ENCODE measurements around the gene CD207. TPM values are rescaled to one million over a fixed set of nuclear protein-coding genes. Genes with fewer than 3 reads are reported as not detected.

CD207 gene
- not detected for polyA plus RNA-seq (2012; ENCODE audit: insufficient read length, low read depth)

GRCh38 chr2:70835643-70836042 lies at the start of gene CD207:
TSS of gene CD207 (minus strand) at chr2:70835816. CDS start at chr2:70835776, 40 bp downstream.
- TF ChIP-seq POLR2AphosphoS5 (IDR thresholded peaks at IDR 0.05; ENCODE audit: low read depth, low read length) (no peak), TAF1 (IDR thresholded peaks at IDR 0.05; ENCODE audit: borderline replicate concordance, insufficient read depth, low read length) (no peak), SIN3A (IDR thresholded peaks at IDR 0.05; ENCODE audit: borderline replicate concordance, insufficient read depth, low read length) (no peak), FOXP2 (optimal IDR thresholded peaks at IDR 0.05; ENCODE audit: borderline replicate concordance, extremely low read depth, extremely low read length, insufficient read depth) (no peak), REST (IDR thresholded peaks at IDR 0.05; ENCODE audit: insufficient read depth in 1 of 2, low read depth in 2 of 2, low read length in 2 of 2) (no peak)

GRCh38 chr2:70873541-70873940 lies 37.9 kb upstream of the CD207 start:
- TF ChIP-seq REST (IDR thresholded peaks at IDR 0.05; ENCODE audit: insufficient read depth in 1 of 2, low read depth in 2 of 2, low read length in 2 of 2) (no peak), TAF1 (IDR thresholded peaks at IDR 0.05; ENCODE audit: borderline replicate concordance, insufficient read depth, low read length) (no peak), FOXP2 (optimal IDR thresholded peaks at IDR 0.05; ENCODE audit: borderline replicate concordance, extremely low read depth, extremely low read length, insufficient read depth) (no peak), POLR2AphosphoS5 (IDR thresholded peaks at IDR 0.05; ENCODE audit: low read depth, low read length) (no peak), SIN3A (IDR thresholded peaks at IDR 0.05; ENCODE audit: borderline replicate concordance, insufficient read depth, low read length) (no peak)

- TF ChIP-seq TAF1 (IDR thresholded peaks at IDR 0.05; ENCODE audit: borderline replicate concordance, insufficient read depth, low read length), result no peak
- no peak for TF ChIP-seq POLR2AphosphoS5 (IDR thresholded peaks at IDR 0.05; ENCODE audit: low read depth, low read length)
- TF ChIP-seq FOXP2 (optimal IDR thresholded peaks at IDR 0.05; ENCODE audit: borderline replicate concordance, extremely low read depth, extremely low read length, insufficient read depth), result no peak
- no peak for TF ChIP-seq SIN3A (IDR thresholded peaks at IDR 0.05; ENCODE audit: borderline replicate concordance, insufficient read depth, low read length)
- TF ChIP-seq REST (IDR thresholded peaks at IDR 0.05; ENCODE audit: insufficient read depth in 1 of 2, low read depth in 2 of 2, low read length in 2 of 2), result no peak
These were observed 36.0 kb upstream of the CD207 start for GRCh38 chr2:70871398-70872211.

DNA sequence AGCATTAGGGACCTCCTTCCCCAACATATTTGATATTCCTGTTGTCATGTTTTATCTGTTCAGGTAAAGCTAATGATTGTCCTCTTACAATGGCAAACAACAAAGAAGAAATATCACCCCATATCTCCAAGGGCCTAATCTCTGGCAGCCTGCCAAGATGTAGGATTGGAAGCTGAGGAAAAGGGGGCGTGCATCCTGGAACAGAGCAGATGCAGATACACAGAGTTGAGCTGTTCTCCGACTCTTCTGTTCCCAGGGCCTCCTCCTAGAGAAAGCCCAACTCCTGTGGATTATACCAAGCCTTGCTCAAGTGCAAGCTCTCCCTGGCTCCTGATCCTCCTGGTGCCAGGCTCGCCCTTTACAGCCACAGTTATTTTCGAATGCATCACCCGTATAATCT lies 35.2 kb upstream of the CD207 start:
- TF ChIP-seq FOXP2 (optimal IDR thresholded peaks at IDR 0.05; ENCODE audit: borderline replicate concordance, extremely low read depth, extremely low read length, insufficient read depth), result no peak
- TF ChIP-seq TAF1 (IDR thresholded peaks at IDR 0.05; ENCODE audit: borderline replicate concordance, insufficient read depth, low read length), result no peak
- no peak for TF ChIP-seq SIN3A (IDR thresholded peaks at IDR 0.05; ENCODE audit: borderline replicate concordance, insufficient read depth, low read length)
- TF ChIP-seq POLR2AphosphoS5 (IDR thresholded peaks at IDR 0.05; ENCODE audit: low read depth, low read length), result no peak
- no peak for TF ChIP-seq REST (IDR thresholded peaks at IDR 0.05; ENCODE audit: insufficient read depth in 1 of 2, low read depth in 2 of 2, low read length in 2 of 2)
